Measurements from ENCODE around the gene RBM47. TPM values are rescaled to one million over a fixed set of nuclear protein-coding genes. Genes with fewer than 3 reads are reported as not detected.

Gene RBM47
- total RNA-seq, 1 donor from 2014 or later, result 41.1 TPM

DNA sequence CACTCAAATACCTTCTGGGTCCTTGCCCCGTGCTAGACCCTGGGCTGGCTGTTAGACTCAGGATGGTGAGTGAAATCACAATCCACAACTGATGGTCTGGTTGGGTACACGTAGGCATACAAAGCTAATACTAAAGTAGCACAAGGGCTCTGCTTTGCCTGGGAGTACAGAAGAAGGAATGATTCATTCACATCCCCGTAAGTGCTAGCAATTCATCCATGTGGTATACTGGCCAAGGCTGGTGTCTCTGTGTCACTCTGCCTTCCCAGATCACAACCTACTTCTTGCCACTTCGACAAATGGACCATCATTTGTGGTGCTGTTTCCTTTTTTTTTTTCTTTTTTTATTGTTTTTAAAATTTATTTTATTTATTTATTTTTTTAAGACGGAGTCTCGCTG, 19.7 kb upstream of the RBM47 start:
- TF ChIP-seq, protein P1, sequence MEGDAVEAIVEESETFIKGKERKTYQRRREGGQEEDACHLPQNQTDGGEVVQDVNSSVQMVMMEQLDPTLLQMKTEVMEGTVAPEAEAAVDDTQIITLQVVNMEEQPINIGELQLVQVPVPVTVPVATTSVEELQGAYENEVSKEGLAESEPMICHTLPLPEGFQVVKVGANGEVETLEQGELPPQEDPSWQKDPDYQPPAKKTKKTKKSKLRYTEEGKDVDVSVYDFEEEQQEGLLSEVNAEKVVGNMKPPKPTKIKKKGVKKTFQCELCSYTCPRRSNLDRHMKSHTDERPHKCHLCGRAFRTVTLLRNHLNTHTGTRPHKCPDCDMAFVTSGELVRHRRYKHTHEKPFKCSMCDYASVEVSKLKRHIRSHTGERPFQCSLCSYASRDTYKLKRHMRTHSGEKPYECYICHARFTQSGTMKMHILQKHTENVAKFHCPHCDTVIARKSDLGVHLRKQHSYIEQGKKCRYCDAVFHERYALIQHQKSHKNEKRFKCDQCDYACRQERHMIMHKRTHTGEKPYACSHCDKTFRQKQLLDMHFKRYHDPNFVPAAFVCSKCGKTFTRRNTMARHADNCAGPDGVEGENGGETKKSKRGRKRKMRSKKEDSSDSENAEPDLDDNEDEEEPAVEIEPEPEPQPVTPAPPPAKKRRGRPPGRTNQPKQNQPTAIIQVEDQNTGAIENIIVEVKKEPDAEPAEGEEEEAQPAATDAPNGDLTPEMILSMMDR (IDR thresholded peaks at IDR 0.05; ENCODE audit: insufficient read depth, low read length, poor library complexity, severe bottlenecking), result no peak
- Histone ChIP-seq H3K27me3 (ENCODE audit: control insufficient read depth, insufficient read depth, low read length) (no peaks in the 10 kb centered on the region), H3K4me3 (ENCODE audit: low read depth, low read length) (no peak overlapping the region), H3K36me3 (ENCODE audit: control insufficient read depth, insufficient read depth, low read length) (no peaks in the 10 kb centered on the region)
- DNase-seq (ENCODE audit: low read depth), result no peak

DNA sequence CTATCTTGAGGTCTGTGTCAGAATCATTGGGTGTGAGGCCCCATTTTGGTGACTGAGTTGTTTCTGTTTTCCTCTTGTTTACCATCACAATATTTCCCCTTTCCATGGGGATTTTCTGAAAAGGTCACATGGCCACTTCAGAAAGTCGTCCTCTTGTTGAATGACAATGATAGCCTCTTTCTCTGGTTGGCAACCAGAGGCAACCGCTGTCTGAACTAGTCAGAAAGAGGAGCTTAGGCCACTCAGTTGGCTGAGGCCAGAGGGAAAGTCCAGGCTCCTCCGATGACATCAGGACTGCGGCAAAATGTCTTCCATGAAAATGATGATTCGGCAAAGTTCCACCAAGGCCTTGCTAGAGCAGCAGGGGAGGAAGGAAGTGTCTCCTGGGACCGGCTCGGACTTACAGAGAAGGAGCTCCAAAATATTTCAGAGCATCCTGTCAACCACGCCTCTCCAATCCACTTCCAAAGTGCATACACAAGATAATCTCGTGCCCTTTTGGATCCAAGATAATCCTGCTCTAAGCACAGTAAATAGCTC, 19.1 kb upstream of the RBM47 start:
- no peaks in the 10 kb centered on the region for H3K27me3 ChIP-seq (ENCODE audit: control insufficient read depth, insufficient read depth, low read length)
- TF ChIP-seq, protein P1 (IDR thresholded peaks at IDR 0.05; ENCODE audit: insufficient read depth, low read length, poor library complexity, severe bottlenecking), result no peak
- no peak for DNase-seq (ENCODE audit: low read depth)
- H3K4me3 ChIP-seq (ENCODE audit: low read depth, low read length), result no peak overlapping the region
- no peaks in the 10 kb centered on the region for H3K36me3 ChIP-seq (ENCODE audit: control insufficient read depth, insufficient read depth, low read length)

DNA sequence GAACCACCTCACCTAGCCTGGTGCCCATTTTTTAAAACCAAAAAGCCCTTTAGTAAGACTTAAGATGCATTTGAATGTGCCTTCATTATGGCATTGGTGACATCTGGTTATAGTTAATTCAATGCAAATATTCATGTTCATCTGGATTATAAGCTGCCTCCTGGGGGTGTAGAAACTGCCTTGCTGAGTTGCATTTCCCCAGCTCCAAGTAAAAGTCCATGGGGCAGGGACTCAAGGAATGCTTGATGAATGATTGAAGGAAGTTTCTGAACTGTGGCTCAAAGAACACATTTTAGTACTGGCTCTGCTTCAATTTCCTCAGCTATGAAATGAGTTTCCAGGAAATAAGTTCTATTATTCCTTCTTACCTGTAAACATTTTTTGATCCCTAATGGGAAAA, 18.5 kb upstream of the RBM47 start:
- Histone ChIP-seq H3K36me3 (ENCODE audit: control insufficient read depth, insufficient read depth, low read length) (no peaks in the 10 kb centered on the region), H3K27me3 (ENCODE audit: control insufficient read depth, insufficient read depth, low read length) (no peaks in the 10 kb centered on the region), H3K4me3 (ENCODE audit: low read depth, low read length) (no peak overlapping the region)
- TF ChIP-seq, protein P1 (IDR thresholded peaks at IDR 0.05; ENCODE audit: insufficient read depth, low read length, poor library complexity, severe bottlenecking), result no peak
- no peak for DNase-seq (ENCODE audit: low read depth)

DNA sequence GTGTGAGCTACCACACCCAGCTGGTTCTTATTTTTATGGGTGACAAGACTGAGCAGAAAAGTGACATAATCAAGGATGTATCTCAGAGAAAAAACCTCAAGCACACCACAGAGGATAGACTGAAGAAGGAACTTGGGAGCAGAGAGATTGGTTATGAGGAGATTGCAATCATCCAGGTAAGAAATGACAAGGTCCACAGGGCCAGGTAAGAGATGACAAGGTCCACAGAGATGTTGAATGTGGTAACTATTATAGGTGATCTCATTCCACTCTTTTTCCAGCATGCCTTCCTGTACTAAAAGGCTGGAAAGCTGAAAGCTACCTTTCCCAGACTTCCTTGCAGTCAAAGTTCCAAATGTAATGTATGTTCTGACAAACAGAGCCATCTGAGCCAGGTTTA, 15.9 kb upstream of the RBM47 start:
- no peak for DNase-seq (ENCODE audit: low read depth)

DNA sequence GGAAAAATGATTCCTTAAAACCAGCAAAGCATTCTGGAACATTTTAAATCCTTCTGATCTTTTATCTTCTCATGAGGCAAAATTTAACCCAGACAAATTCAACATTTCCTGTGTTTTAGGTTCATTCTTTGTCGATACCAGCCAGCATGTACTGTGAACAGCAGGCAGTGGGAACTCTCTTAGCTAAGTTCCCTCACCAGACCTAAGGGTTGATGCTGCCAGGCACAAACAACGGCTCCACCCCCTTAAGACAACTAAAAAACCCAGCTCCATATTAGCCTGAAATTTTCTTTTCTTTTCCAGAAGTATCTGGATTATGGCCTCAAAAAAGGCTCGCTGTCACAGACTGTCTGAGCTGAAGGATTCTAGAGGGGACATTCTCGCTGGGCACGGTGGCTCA, 2.4 kb upstream of the RBM47 start:
- no peaks in the 10 kb centered on the region for H3K36me3 ChIP-seq (ENCODE audit: control insufficient read depth, insufficient read depth, low read length)
- no peak overlapping the region for H3K4me3 ChIP-seq (ENCODE audit: low read depth, low read length)
- TF ChIP-seq, protein P1 (IDR thresholded peaks at IDR 0.05; ENCODE audit: insufficient read depth, low read length, poor library complexity, severe bottlenecking), result no peak
- no peaks in the 10 kb centered on the region for H3K27me3 ChIP-seq (ENCODE audit: control insufficient read depth, insufficient read depth, low read length)
- DNase-seq (ENCODE audit: low read depth), result no peak

More for the DNA sequence above, 15.9 kb upstream of the RBM47 start:
- Histone ChIP-seq H3K4me3 (ENCODE audit: low read depth, low read length) (no peak overlapping the region), H3K27me3 (ENCODE audit: control insufficient read depth, insufficient read depth, low read length) (no peaks in the 10 kb centered on the region), H3K36me3 (ENCODE audit: control insufficient read depth, insufficient read depth, low read length) (no peaks in the 10 kb centered on the region)
- TF ChIP-seq, protein P1 (IDR thresholded peaks at IDR 0.05; ENCODE audit: insufficient read depth, low read length, poor library complexity, severe bottlenecking), result no peak

DNA sequence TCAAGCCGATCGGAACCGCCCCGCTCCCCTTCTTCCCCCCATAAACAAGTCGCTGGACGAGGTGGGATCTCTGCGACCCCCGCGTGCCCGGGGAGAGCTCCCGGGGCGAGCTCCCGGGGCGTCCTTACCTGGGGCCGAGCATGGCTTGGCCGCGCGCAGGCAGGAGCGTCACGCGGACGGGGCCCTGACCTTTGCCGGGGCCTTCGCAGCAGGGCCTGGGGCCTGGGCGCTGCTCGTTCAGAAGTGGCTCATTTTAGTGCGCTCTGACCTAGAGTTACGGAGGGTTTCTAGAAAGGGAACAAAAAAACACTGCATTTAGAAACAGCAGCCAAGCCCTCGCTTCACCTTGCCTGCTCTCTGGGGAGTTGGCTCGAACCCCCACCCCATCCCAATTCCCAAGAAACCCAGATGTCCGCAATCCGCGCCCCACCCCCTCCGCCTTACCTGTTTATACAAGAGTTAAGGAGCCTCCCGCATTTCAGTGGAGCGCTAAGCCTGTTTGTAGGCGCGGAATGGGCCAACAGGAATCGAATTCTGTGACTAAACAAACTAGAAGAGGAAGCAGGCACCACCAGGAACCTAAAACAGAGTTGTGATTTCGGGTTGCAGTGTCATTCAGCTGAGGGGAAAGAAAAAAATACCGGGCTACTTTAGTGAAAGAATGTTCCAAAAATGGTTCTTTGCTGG, 814 bp upstream of the RBM47 start:
- DNase-seq (ENCODE audit: low read depth), result no peak
- H3K4me3 ChIP-seq (ENCODE audit: low read depth, low read length), result peak overlapping the region; percentile 57

More for the DNA sequence above, 814 bp upstream of the RBM47 start:
- no peaks in the 10 kb centered on the region for H3K36me3 ChIP-seq (ENCODE audit: control insufficient read depth, insufficient read depth, low read length)
- H3K27me3 ChIP-seq (ENCODE audit: control insufficient read depth, insufficient read depth, low read length), result no peaks in the 10 kb centered on the region
- TF ChIP-seq, protein P1 (IDR thresholded peaks at IDR 0.05; ENCODE audit: insufficient read depth, low read length, poor library complexity, severe bottlenecking), result no peak

Measured in kidney epithelial cell (primary cell).